Neural cell (in vitro differentiated cells): ENCODE measurements around the gene TSPO. TPM values are rescaled to one million over a fixed set of nuclear protein-coding genes. Genes with fewer than 3 reads are reported as not detected.

ENCODE experiments used
- H2AFZ ChIP-seq: fragments of 200-600, 300-800 bp; sonication (generic), shearing (Covaris generic); 2 replicates; pipeline ENCODE4 v1.6.0; 2014; ENCODE audit warnings: low read depth, mild to moderate bottlenecking, antibody characterized with exemption, low read length, moderate library complexity
- H3F3A ChIP-seq: fragments of 200-600 bp; shearing (Covaris generic); 2 replicates; pipeline ENCODE4 v1.6.1; 2016; ENCODE audit warnings: mild to moderate bottlenecking, moderate library complexity, mixed read lengths, antibody characterized with exemption, low read length; ENCODE audit not compliant: insufficient read depth, poor library complexity, severe bottlenecking
- H3K27ac ChIP-seq: fragments of 200-600, 300-800 bp; sonication (generic), shearing (Covaris generic); 2 replicates; pipeline ENCODE4 v1.5.1; 2014; ENCODE audit warnings: mild to moderate bottlenecking, low read length, moderate library complexity
- H3K27me3 ChIP-seq: fragments of 300-800, 200-600 bp; sonication (generic), shearing (Covaris generic); 2 replicates; pipeline ENCODE4 v1.6.0; 2014; ENCODE audit warnings: mild to moderate bottlenecking, low read depth, low read length, moderate library complexity; ENCODE audit not compliant: insufficient read depth
- H3K36me3 ChIP-seq: fragments of 300-800, 200-600 bp; sonication (generic), shearing (Covaris generic); 2 replicates; pipeline ENCODE4 v1.5.1; 2014; ENCODE audit warnings: mild to moderate bottlenecking, antibody characterized with exemption, low read length, moderate library complexity; ENCODE audit not compliant: insufficient read depth
- H3K4me2 ChIP-seq: fragments of 300-800, 200-600 bp; sonication (generic), shearing (Covaris generic); 2 replicates; pipeline ENCODE4 v1.6.0; 2014; ENCODE audit warnings: mild to moderate bottlenecking, low read length
- H3K4me3 ChIP-seq: fragments of 300-800, 200-600 bp; sonication (generic), shearing (Covaris generic); 2 replicates; pipeline ENCODE4 v1.5.1; 2014; ENCODE audit warnings: mild to moderate bottlenecking, low read length, moderate library complexity
- H3K79me2 ChIP-seq: fragments of 200-600 bp; shearing (Covaris generic); replicated peaks from 2 replicates; pipeline ENCODE4 v1.6.0; 2014; ENCODE audit warnings: mild to moderate bottlenecking, low read length, moderate library complexity; ENCODE audit not compliant: insufficient read depth
- H3K9ac ChIP-seq: fragments of 300-800, 200-600 bp; sonication (generic), shearing (Covaris generic); 2 replicates; pipeline ENCODE4 v1.6.1; 2016; ENCODE audit warnings: mild to moderate bottlenecking, low read length, mixed read lengths
- H3K9me2 ChIP-seq: fragments of 200-600 bp; shearing (Covaris generic); 2 replicates; pipeline ENCODE4 v1.6.1; 2016; ENCODE audit warnings: mild to moderate bottlenecking, low read length, mixed read lengths; ENCODE audit not compliant: insufficient read depth
- H3K9me3 ChIP-seq: fragments of 200-600, 300-800 bp; sonication (generic), shearing (Covaris generic); 2 replicates; pipeline ENCODE4 v1.6.1; 2016; ENCODE audit warnings: mild to moderate bottlenecking, mixed run types, low read length, moderate library complexity, mixed read lengths
- H4K20me1 ChIP-seq: fragments of 200-600 bp; shearing (Covaris generic); 2 replicates; pipeline ENCODE4 v1.6.1; 2016; ENCODE audit warnings: mild to moderate bottlenecking, mixed run types; ENCODE audit not compliant: insufficient read depth
- CTCF ChIP-seq: fragments of 450-650 bp; IDR thresholded peaks from 2 replicates; pipeline ENCODE4 v1.5.1; 2014; ENCODE audit warnings: antibody characterized with exemption, mild to moderate bottlenecking, moderate library complexity; ENCODE audit not compliant: poor library complexity, severe bottlenecking
- EZH2 ChIP-seq: fragments of 200-600, 300-800 bp; shearing (Covaris generic), sonication (generic); IDR thresholded peaks from 2 replicates; pipeline ENCODE4 v1.6.1; 2014; ENCODE audit warnings: antibody characterized with exemption, low read length, borderline replicate concordance, mild to moderate bottlenecking; ENCODE audit not compliant: insufficient read depth, poor library complexity, severe bottlenecking
- MXI1 ChIP-seq: fragments of 450-650 bp; conservative IDR thresholded peaks from 2 replicates; pipeline ENCODE4 v1.6.1; 2014; ENCODE audit warnings: antibody characterized with exemption, mild to moderate bottlenecking; ENCODE audit not compliant: poor library complexity, severe bottlenecking
- POLR2AphosphoS5 ChIP-seq: IDR thresholded peaks from 2 replicates; pipeline ENCODE4 v1.6.1; 2012
- RAD21 ChIP-seq: fragments of 450-650 bp; conservative IDR thresholded peaks from 2 replicates; pipeline ENCODE4 v1.6.1; 2014; ENCODE audit warnings: antibody characterized with exemption, mild to moderate bottlenecking, moderate library complexity
- REST ChIP-seq: IDR thresholded peaks from 2 replicates; pipeline ENCODE4 v1.6.1; 2012; ENCODE audit warnings: borderline replicate concordance
- SMC3 ChIP-seq: fragments of 450-650 bp; conservative IDR thresholded peaks from 2 replicates; pipeline ENCODE4 v1.6.1; 2014; ENCODE audit warnings: antibody characterized with exemption, mild to moderate bottlenecking, moderate library complexity; ENCODE audit not compliant: poor library complexity
- TAF1 ChIP-seq: IDR thresholded peaks from 2 replicates; pipeline ENCODE4 v1.6.1; 2012; ENCODE audit warnings: low read depth
- polyA plus RNA-seq: library from polyadenylated mRNA; depleted of rRNA; stranded (reverse); fragments of >200 nt; gene quantifications from 2 replicates; pipeline ENCODE4 v1.2.3, GENCODE V29; 2014

TSPO gene
- polyA plus RNA-seq, 1 donor from 2014 or later, result not detected

GRCh38 chr22:43210631-43211515 is 59.5 kb downstream of the TSPO start:
- Histone ChIP-seq H3K4me2 (no peak overlapping the region), H3K36me3 (no peaks in the 10 kb centered on the region), H3K9me2 (no peaks in the 10 kb centered on the region), H3K9ac (no peak overlapping the region), H4K20me1 (no peaks in the 10 kb centered on the region), H3K9me3 (no peaks in the 10 kb centered on the region), H3F3A (no peaks in the 10 kb centered on the region), H3K27me3 (no peaks in the 10 kb centered on the region), H2AFZ (no peak overlapping the region), H3K27ac (no peak overlapping the region), H3K4me3 (no peak overlapping the region), H3K79me2 (no peaks in the 10 kb centered on the region)
- TF ChIP-seq RAD21 (no peak), REST (no peak), POLR2AphosphoS5 (no peak), SMC3 (no peak)

- no peak overlapping the region for H2AFZ ChIP-seq
- no peaks in the 10 kb centered on the region for H3K36me3 ChIP-seq
- no peaks in the 10 kb centered on the region for H3K9me2 ChIP-seq
- no peaks in the 10 kb centered on the region for H3K27me3 ChIP-seq
- no peak overlapping the region for H3K9ac ChIP-seq
- no peak overlapping the region for H3K4me2 ChIP-seq
- H4K20me1 ChIP-seq, result no peaks in the 10 kb centered on the region
- no peak overlapping the region for H3K27ac ChIP-seq
- no peaks in the 10 kb centered on the region for H3K79me2 ChIP-seq
- no peaks in the 10 kb centered on the region for H3K9me3 ChIP-seq
- H3F3A ChIP-seq, result no peaks in the 10 kb centered on the region
- H3K4me3 ChIP-seq, result no peak overlapping the region
- no peak for TF ChIP-seq MXI1
- no peak for TF ChIP-seq REST
Measured at GRCh38 chr22:43211941-43212433, 60.6 kb downstream of the TSPO start.

- Histone ChIP-seq H2AFZ (no peak overlapping the region), H3K36me3 (no peaks in the 10 kb centered on the region), H3F3A (no peaks in the 10 kb centered on the region), H3K79me2 (no peaks in the 10 kb centered on the region), H3K4me2 (no peak overlapping the region), H4K20me1 (no peaks in the 10 kb centered on the region), H3K9me2 (no peaks in the 10 kb centered on the region), H3K9me3 (no peaks in the 10 kb centered on the region), H3K4me3 (no peak overlapping the region), H3K9ac (no peak overlapping the region), H3K27me3 (no peaks in the 10 kb centered on the region), H3K27ac (no peak overlapping the region)
- no peak for TF ChIP-seq CTCF
- no peak for TF ChIP-seq REST
- no peak for TF ChIP-seq MXI1
- TF ChIP-seq EZH2, result no peak
- TF ChIP-seq TAF1, result no peak
Measured at GRCh38 chr22:43212434-43212952, 61.1 kb downstream of the TSPO start.
